ENCODE measurements around the gene ACTA1. TPM values are rescaled to one million over a fixed set of nuclear protein-coding genes. Genes with fewer than 3 reads are reported as not detected.

Gene ACTA1
- total and polyA plus RNA-seq, 9 of the 15 experiments (the other 6 are each of a cell fraction or from before 2014, with no cell fraction given) = 0.07 to 0.36 TPM; not detected in 7

GRCh38 chr1:229430761-229431283 is 3.1 kb downstream of the ACTA1 start (continued):
- TF ChIP-seq ARID4B (CRISPR knock-in tag; IDR thresholded peaks at IDR 0.05) (peak; percentile 85), PATZ1 (CRISPR knock-in tag; IDR thresholded peaks at IDR 0.05; ENCODE audit: borderline replicate concordance) (no peak), ZNF282 (CRISPR knock-in tag; IDR thresholded peaks at IDR 0.05) (no peak), FOS (IDR thresholded peaks at IDR 0.05; ENCODE audit: extremely low read depth, insufficient read length) (no peak), MEF2D (tag; conservative IDR thresholded peaks at IDR 0.05; ENCODE audit: low read depth) (no peak), IRF9 (tag; IDR thresholded peaks at IDR 0.05) (no peak), E2F1 (CRISPR knock-in tag; IDR thresholded peaks at IDR 0.05) (no peak), CREB3L1 (IDR thresholded peaks at IDR 0.05; ENCODE audit: borderline replicate concordance, low read depth) (no peak), SRSF3 (IDR thresholded peaks at IDR 0.05; ENCODE audit: insufficient read depth, low read length) (no peak), ZNF347 (CRISPR knock-in tag; IDR thresholded peaks at IDR 0.05; ENCODE audit: low read depth) (no peak), GTF2A2 (tag; IDR thresholded peaks at IDR 0.05) (no peak), SP2 (IDR thresholded peaks at IDR 0.05; ENCODE audit: extremely low read depth, low read depth, low read length, poor library complexity, severe bottlenecking) (no peak), HDAC6 (IDR thresholded peaks at IDR 0.05; ENCODE audit: low read depth, low read length) (no peak), MAFF (IDR thresholded peaks at IDR 0.05; ENCODE audit: low read length) (no peak), TGIF2 (CRISPR knock-in tag; IDR thresholded peaks at IDR 0.05) (no peak), GABPA (tag; conservative IDR thresholded peaks at IDR 0.05; ENCODE audit: low read depth) (no peak)

Measured in K562 (cell line).